ENCODE results near the gene TPSAB1. TPM values are rescaled to one million over a fixed set of nuclear protein-coding genes. Genes with fewer than 3 reads are reported as not detected.

Gene TPSAB1
- total and polyA plus RNA-seq, 2 donors (not counting 3 experiments of a cell fraction or from before 2014, with no cell fraction given) = not detected

DNA sequence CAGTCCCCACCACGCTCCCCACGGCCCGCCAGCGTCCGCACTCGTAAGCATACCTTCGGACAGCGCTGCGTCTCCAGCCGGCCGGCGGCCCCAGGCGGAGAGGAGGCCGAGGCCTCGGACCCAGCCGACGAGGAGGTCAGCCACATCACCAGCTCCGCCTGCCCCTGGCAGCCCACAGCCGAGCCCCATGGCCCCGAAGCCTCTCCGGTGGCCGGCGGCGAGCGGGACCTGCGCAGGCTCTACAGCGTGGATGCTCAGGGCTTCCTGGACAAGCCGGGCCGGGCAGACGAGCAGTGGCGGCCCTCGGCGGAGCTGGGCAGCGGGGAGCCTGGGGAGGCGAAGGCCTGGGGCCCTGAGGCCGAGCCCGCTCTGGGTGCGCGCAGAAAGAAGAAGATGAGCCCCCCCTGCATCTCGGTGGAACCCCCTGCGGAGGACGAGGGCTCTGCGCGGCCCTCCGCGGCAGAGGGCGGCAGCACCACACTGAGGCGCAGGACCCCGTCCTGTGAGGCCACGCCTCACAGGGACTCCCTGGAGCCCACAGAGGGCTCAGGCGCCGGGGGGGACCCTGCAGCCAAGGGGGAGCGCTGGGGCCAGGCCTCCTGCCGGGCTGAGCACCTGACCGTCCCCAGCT lies 20.3 kb upstream of the TPSAB1 start:
- CTCF ChIA-PET = no interaction called here
- H3K9ac ChIP-seq (replicated peaks; ENCODE audit: extremely low read depth, insufficient read depth, low read length) = no peak overlapping the region
- POLR2A ChIA-PET = no interaction called here

More for the DNA sequence above, 20.3 kb upstream of the TPSAB1 start:
- Histone ChIP-seq H3K4me1 (ENCODE audit: control insufficient read depth, extremely low read depth, insufficient read depth, low read length) (no peaks in the 10 kb centered on the region), H2AFZ (ENCODE audit: low read depth, low read length) (no peak overlapping the region), H3K27me3 (ENCODE audit: control insufficient read depth in 2 of 2, insufficient read depth in 2 of 2, low read length in 2 of 2) (no peaks in the 10 kb centered on the region), H3K9me3 (replicated peaks; ENCODE audit: control insufficient read depth, insufficient read depth, low read length) (no peaks in the 10 kb centered on the region), H3K36me3 (ENCODE audit: control insufficient read depth in 2 of 2, extremely low read depth in 1 of 2, insufficient read depth in 2 of 2, low read length in 2 of 2) (no peaks in the 10 kb centered on the region), H3K4me3 (replicated peaks in 1 of 3; ENCODE audit: insufficient read depth in 1 of 3, low read depth in 1 of 3, low read length in 3 of 3) (no peak overlapping the region), H3K9me1 (replicated peaks; ENCODE audit: control insufficient read depth, extremely low read depth, insufficient read depth, low read length) (no peaks in the 10 kb centered on the region), H3K27ac (ENCODE audit: insufficient read depth, low read depth, low read length) (no peak overlapping the region), H4K20me1 (replicated peaks; ENCODE audit: control insufficient read depth, extremely low read depth, insufficient read depth, low read length) (no peaks in the 10 kb centered on the region), H3K4me2 (ENCODE audit: insufficient read depth, low read length) (no peak overlapping the region), H3K79me2 (ENCODE audit: control insufficient read depth, insufficient read depth, low read length) (no peaks in the 10 kb centered on the region)
- FAIRE-seq (no peak), DNase-seq (ENCODE audit: low read depth, low spot score) (no peak)
- BruUV-seq (replicated peaks) = no TSS peak
- intact Hi-C loops (cut with micrococcal nuclease) = loop anchor here (5.0 kb wide), 1 partner anchor 697 kb away; the partner anchor contains the start of gene HS3ST6
- no peak for TF ChIP-seq MYC (IDR thresholded peaks at IDR 0.05; ENCODE audit: low read depth, low read length)
- TF ChIP-seq POLR2AphosphoS5 (IDR thresholded peaks at IDR 0.05; ENCODE audit: insufficient read depth, low read depth, low read length) = no peak
- TF ChIP-seq, protein P1, sequence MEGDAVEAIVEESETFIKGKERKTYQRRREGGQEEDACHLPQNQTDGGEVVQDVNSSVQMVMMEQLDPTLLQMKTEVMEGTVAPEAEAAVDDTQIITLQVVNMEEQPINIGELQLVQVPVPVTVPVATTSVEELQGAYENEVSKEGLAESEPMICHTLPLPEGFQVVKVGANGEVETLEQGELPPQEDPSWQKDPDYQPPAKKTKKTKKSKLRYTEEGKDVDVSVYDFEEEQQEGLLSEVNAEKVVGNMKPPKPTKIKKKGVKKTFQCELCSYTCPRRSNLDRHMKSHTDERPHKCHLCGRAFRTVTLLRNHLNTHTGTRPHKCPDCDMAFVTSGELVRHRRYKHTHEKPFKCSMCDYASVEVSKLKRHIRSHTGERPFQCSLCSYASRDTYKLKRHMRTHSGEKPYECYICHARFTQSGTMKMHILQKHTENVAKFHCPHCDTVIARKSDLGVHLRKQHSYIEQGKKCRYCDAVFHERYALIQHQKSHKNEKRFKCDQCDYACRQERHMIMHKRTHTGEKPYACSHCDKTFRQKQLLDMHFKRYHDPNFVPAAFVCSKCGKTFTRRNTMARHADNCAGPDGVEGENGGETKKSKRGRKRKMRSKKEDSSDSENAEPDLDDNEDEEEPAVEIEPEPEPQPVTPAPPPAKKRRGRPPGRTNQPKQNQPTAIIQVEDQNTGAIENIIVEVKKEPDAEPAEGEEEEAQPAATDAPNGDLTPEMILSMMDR (IDR thresholded peaks at IDR 0.05; ENCODE audit: extremely low read depth in 1 of 2, insufficient read depth in 1 of 2, low read depth in 1 of 2, low read length in 2 of 2) = no peak
- no peak for TF ChIP-seq GATA2 (IDR thresholded peaks at IDR 0.05; ENCODE audit: insufficient read depth, insufficient read length, low read depth, low read length)
- TF ChIP-seq, protein P2, sequence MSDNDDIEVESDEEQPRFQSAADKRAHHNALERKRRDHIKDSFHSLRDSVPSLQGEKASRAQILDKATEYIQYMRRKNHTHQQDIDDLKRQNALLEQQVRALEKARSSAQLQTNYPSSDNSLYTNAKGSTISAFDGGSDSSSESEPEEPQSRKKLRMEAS (IDR thresholded peaks at IDR 0.05; ENCODE audit: insufficient read depth, insufficient read length) = no peak
- TF ChIP-seq POLR2A (IDR thresholded peaks at IDR 0.05; ENCODE audit: low read depth, low read length) = no peak
- TF ChIP-seq JUN (IDR thresholded peaks at IDR 0.05; ENCODE audit: borderline replicate concordance, insufficient read depth, insufficient read length, low read depth) = no peak
- TF ChIP-seq FOS (IDR thresholded peaks at IDR 0.05; ENCODE audit: borderline replicate concordance, insufficient read depth, low read length) = no peak
- no peak for TF ChIP-seq EZH2 (IDR thresholded peaks at IDR 0.05; ENCODE audit: borderline replicate concordance, low read depth, low read length, severe bottlenecking)
- dilution Hi-C loops (cut with MboI; ENCODE audit: extremely low pct_ligation_motif_present, low sequenced_read_pairs) = no loop called here
